Activated CD8-positive, alpha-beta memory T cell treated with anti-CD3 and anti-CD28 coated beads for 4 hours (primary cell): ENCODE data around the gene TBC1D3B.
"Not testable (repeated sequence)": the region's sequence is repeated elsewhere in the genome, so short reads cannot be mapped to it uniquely, and the experiment has no call there.

Experiments used
- DNase-seq, 2 donors: peaks; one replicate each; pipeline ENCODE4 v3.0.0-alpha.2; 2020; ENCODE audit warnings: low read depth in 2 of 2

TBC1D3B gene

DNA sequence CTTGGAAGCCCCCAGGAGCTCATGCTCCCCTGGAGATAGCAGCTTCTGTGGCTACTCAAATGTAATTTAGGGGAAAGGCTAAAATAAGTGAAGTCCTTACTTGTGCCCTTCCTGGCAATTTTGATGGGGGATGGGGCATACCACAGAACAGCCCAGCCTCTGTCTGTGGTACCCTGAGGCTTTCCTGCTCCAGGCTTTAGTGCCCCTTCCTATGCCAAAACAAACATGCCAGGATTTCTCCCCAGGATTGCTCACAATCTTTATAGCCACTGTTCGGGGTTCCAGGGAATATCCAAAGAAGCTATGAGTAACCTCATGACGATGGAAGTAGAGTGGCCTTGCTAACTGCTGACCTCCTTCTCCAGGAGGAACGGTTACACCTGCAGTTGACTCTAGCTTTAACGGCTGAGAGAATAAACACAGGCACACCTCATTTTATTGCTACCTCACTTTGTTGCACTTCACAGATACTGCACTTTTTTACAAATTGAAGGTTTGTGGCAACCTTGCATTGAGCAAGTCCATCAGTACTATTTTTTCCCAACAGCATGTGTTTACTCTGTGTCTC lies 47.9 kb downstream of the TBC1D3B start:
- no peak for DNase-seq

DNA sequence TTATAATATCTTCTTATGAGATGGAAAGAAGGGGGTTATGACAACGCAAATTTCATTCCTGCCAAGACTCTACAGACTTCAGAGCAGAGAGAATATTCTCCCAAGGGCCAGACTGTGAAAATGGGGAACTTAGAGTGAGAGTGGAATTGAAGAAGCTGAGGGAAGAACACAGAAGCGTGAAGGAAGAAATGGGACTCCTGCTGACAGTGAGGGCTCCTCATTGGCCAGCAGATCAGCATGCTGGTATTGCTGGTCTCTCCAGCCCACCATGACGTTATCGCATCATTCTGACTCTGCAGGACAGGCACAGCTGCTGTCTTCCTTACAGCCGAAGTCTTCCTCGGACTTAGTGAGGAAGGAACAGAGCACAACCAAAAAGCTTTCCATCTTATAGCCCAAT lies 48.5 kb downstream of the TBC1D3B start:
- no peak for DNase-seq

DNA sequence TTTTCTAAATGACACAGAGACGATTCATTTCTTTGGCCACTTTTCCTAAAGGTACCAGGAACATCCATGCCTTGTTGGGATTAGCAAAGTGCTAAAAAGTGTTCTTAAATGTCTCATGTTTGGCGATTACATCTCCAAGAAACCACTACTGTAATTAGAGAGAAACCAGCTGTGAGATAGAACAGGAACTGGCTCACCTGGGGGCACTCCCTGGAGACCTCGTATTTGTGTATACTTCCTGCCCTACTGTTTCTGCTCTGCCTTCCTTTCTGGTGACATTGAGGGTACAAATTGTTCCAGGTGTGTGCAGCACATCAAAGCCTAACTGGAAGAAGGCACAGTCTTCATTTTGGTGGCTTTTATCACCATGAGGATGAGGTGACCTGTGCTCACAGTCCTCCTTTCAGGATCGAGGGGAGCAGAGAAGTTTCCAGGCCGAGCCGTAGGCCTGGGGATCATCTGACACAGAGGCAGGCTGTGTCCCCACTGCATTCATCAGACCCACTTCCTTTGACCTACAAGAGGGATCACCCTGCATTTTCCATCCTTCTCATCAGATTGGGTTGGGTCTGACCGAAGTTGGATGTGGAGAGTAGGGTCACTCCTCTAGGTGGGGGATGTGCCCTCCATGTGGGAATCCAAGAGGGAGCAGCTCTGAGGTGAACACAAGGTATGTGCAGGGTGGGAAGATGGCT lies 49.1 kb downstream of the TBC1D3B start:
- no peak for DNase-seq

DNA sequence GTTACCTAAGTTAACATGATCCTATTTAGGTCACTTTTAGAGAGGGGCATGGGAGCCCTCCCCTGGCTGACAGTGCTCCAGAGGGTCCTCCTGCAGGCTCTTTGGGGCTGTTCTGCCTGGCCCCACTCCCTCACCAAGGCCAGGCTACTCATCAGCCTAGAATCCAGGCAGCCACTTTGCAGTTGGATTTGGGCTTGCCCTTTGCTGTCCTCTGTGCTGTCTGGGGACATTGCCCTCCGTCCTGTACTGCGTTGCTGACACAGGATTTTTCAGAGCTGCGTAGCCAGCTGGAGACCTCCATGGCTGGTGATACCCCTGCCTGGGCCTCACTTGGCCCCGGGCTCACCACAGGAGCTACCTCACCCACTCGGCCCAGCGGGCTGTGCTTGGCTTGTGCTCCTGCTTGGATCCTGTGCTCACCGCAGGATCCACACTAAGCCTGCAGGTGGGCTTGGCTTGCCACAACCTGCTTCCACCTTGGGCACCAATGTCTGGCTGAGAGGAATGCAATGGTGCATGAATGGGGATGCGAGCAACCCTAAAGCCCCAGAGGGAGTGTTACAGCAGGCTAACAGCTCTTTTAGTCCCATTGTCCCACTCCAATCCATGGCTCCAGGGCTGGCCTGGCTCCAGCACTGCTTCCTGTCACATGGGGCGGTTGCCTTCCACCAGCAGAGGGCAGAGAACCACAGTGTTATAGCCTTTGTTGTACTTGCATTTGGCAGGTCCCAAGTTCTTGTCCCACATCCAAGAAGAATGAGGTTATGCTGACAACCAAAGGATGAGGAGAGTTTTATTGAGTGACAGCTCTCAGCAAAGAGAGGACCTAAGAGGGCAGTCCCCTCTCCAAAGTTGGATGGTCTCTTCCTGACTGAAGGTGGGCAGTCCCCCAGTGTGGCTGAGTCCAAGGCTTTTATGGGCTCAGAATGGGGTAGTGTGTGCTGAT lies 51.3 kb downstream of the TBC1D3B start:
- DNase-seq, result no peak

DNA sequence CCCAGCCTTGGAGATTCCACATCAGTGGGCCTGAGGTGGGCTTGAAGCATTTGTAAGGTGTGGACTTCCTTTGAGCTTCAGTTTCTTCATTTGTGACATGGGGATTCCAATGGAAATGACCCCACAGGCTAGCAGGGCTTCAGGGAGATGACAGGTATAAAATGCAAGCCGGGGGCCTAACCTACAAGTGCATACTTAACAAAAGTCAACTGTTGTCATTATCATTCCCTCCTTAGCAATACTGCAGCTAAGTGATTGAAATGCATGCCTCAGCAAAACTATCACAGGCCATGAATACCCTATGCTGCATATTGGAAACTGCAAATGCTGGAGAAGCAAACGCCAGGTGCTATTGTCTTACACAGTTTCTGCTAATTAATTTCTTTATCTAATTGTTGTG lies 53.0 kb downstream of the TBC1D3B start:
- no peak for DNase-seq

DNA sequence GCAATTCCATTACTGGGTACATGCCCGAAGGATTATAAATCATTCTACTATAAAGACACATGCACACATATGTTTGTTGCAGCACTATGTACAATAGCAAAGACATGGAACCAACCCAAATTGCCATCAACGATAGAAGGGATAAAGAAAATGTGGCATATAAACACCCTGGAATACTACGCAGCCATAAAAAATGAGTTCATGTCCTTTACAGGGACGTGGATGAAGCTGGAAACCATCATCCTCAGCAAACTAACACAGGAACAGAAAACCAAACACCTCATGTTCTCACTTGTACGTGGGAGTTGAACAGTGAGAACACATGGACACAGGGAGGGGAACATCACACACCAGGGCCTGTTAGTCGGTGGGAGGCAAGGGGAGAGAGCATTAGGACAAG lies 55.3 kb downstream of the TBC1D3B start:
- not testable (repeated sequence) for DNase-seq

DNA sequence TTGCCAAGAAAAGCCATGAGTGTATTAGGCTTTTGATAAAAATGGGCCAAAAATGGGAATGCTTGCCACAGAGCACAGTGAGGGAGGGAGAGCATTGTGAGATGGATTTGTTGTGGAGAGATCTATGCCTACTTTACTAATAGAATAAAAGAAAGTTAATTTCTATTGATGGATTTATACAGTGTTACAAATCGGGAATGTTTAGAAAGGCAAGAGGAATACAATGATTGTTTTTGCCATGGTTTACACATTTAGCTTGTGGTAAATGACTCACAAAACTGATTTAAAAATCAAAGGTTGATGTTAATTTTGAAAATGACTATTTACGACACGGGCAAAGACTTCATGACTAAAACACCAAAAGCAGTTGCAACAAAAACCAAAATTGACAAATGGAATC lies 56.2 kb downstream of the TBC1D3B start:
- no peak for DNase-seq

DNA sequence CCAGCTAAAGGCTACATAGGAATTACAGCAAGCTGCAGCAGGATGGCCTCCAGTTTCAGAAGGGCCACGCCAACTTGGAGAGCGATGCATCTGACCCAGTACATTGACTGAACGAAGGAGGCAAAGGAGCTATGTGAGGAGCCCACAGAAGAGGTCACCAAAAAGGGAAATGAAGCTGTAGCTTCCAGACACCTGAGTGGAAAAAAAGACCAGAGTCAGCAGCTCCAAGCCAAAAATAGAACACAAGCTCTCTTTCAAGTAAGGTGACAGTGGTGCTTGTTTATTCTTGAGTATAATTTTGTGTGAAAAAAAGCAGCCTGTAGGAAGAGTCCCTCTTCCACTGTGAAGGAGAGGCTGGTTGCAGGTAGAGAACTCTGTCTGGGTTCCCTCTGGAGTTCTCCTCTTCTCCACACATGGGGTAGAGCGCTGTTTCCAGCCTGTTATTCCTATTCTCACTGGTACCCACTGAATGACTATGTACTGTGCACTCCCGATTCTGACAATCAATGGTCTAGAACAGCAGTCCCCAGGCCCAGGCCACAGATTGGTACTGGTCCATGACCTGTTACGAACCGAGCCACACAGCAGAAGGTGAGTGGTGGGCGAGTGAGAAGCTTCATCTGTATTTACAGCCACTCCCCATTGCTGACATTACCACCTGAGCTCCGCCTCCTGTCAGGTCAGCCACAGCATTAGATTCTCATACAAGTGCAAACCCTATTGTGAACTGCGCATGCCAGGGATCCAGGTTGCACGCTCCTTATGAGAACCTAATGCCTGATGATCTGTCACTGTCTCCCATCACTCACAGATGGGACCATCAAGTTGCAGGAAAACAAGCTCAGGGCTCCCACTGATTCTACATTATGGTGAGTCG lies 57.7 kb downstream of the TBC1D3B start:
- no peak for DNase-seq

DNA sequence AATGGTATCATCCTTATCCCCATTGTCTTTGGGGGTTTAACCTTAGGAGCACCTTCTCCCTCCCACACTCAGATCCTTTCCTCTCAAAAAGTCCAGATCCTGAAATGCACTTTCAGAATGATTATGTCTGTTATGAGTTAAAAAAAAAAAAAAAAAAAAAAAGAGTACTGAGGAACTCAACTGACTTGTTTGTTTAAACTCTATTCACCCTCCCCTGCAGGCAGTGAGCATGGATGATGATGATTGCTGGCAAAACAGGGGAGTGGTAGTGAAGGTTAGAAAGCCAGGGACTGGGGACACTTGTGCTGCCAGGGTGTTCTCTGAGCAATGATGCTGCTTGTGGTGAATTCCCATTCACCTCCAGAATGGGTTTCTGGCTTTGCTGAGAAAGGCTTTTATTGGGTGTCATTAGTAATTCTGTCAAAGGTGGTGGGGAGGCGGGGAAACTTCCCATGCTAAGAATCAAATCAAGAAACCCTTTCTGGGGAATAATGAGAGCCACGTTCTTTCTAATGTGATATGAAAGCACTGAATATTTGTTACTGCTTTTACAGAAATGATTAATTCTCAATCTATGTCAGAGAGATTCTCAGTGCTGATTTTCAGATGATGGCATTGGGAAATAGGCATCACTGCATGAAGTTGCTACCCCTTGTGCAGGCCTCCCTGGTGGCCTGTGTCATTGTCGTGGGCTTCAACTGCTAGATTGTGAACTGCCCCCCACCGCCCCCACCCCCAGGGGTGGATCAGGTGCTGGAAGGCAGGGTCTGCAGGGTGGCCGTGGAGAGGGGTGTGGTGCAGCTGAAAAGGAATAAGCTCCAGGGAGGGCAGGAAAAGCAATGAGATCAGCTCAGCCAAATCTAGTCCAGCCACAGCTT lies 58.7 kb downstream of the TBC1D3B start:
- no peak for DNase-seq
